ENCODE measurements around the gene TEAD4.

The TEAD4 gene

DNA sequence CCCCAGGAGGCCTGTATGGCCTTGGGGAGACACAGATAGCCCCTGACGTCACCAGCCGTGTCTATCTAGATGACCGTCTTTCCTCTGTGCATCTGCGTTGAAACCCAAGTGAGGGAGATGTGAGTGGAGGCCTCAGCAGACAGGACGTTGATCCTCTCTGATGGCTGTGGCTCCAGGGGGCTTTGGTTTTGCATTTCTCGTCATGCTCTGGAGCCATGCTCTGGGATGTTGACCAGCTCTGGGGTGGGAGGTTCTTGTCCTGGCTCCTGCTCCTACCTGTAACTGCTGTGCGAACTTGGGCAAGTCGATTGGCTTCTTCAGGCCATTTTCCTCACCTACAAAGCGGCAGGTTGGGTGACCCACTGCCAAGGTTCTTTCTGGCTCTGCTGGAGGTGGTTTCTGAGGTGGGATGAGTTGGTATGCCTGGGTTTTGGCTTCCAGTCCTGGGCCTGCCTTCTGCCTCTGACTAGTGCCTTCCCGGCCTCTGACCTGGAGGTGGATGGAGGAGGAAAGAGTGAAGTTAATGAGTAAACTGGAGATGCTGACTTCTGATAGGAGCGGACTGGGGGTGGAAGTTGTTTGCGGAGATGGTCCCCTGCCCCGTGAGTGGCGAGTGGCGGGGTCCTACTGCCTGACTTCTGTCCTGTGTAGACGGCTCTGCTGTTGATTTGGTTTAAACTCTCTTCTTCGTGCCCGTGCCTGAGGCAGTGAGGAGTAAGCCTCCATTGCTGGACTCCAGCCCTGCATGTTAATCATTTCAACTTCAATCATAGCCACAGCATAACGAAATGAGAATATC is 126.3 kb downstream of the TEAD4 start:
- DNase-seq: no peak

DNA sequence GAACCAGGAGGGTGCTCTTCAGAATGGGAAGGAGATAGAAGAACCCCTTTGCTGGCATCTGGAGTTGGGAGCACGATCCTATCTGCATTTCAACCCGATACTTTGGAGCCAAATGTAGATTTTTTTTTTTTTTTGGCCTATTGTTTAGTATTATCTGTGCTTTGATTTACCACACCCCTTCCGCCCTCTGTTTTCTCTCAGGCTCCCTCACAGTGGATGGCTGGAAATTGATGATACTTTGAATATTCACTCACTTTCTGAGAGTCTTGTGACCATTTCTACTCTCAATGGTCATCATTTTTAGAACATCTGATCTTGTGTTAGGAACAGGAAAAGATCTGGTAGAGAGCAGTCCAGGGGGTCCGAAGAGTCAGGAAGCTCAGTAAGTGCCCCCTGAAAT is 127.0 kb downstream of the TEAD4 start:
- DNase-seq: no peak

DNA sequence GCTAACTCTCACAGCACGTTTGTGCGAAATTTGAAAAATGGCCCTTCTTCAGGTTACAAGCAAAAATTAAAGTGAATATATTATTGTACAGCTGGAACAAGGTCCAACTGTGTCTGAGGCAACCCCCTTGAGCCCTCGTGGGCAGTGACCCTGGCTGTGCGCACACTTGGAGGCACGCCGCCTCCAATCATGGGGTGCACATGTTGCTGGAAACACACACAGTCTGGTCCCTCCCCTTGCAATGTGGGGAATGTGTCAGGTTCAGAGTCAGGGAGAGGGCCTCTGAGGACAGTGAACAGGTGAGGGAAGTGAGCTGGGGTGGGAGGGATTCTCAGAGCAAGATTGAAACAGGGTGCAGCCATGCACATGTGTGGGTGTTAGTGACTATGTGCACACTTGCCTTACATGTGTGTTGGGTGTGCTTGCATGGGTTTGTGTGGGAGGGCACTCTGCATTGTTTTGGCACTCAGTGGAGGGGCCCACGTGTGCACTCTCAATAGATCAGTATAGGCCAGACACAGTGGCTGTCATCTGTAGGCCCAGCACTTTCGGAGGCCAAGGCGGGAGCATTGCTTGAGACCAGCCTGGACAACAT is 127.6 kb downstream of the TEAD4 start:
- no peak for DNase-seq

DNA sequence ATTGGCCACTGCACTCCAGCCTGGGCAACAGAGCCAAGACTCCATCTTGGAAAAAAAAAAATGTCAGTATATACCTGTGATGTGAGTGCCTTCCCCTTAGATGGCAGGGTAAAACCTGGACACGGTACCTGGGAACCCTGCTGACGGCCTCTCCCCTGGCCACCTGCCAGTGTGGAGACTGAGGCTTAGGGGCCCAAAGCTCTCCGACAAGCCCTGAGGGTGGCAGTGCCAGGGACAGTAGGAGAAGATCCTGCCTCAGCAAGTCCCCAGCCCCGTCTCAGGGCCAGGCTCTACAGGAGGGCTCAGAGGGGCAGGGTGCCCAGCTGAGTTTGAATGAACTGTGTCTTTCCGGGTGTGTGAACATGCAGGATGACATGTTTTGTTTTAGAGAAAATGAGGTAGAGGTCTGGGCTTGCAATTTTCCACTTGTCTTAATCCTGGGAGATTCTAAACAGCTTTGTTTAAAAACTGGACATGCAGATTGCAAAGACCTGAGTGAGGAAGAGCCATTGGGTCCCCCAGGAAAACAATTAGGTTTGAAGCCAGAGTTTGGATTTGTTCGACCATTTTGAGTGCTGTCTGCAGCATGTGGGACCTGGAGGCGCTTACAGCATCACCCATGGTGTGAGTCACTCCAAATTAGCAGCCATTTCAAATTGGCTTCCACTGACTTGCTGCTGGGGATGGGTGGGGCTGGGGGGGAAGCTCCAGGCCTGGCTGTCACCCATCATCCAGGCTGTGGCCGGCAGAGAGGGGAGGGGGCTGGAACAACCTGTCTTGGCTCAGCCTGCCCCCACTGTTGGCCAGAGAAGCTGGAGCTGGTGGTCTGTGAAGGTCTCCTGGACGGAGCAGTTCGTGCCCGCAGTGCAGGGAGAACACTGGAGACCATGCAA is 128.8 kb downstream of the TEAD4 start:
- DNase-seq: no peak

DNA sequence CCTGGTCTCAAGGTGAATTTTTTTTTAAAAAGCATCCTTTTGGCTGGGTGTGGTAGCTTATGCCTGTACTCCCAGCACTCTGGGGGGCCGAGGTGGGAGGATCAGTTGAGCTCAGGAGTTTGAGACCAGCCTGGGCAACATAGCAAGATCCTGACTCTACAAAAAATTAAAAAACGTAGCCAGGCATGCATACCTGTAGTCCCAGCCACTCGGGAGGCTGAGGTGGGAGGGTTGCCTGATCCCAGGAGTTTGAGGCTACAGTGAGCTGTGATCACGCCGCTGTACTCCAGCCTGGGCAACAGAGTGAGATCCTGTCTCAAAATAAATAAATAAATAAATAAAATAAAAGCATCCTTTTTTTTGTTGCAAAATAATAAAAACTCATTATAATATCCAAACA is 130.4 kb downstream of the TEAD4 start:
- no peak for DNase-seq

Data from DMS 273 treated with DMSO at 0.1 percent for 48 hours (cell line).